Upper lobe of right lung (tissue), 1 donor: ENCODE data around the gene AMIGO1. TPM values are rescaled to one million over a fixed set of nuclear protein-coding genes. Genes with fewer than 3 reads are reported as not detected.

Experiments
- ATAC-seq: fragments of 200-7000 bp; cut with Tn5 transposase; one replicate; pipeline ENCODE4 v1.9.1; 2020; ENCODE audit warnings: mild to moderate bottlenecking, moderate library complexity
- DNase-seq: peaks from one replicate; pipeline ENCODE4 v3.0.0-alpha.2; 2020
- H3K27ac ChIP-seq: fragments of 200-600 bp; one replicate; pipeline ENCODE4 v1.8.0; 2022
- H3K27me3 ChIP-seq: fragments of 200-600 bp; one replicate; pipeline ENCODE4 v1.8.0; 2022; ENCODE audit warnings: mild to moderate bottlenecking
- H3K36me3 ChIP-seq: fragments of 200-600 bp; one replicate; pipeline ENCODE4 v1.8.0; 2022
- H3K4me1 ChIP-seq: fragments of 200-600 bp; one replicate; pipeline ENCODE4 v1.8.0; 2022
- H3K4me3 ChIP-seq: fragments of 200-600 bp; one replicate; pipeline ENCODE4 v1.8.0; 2022; ENCODE audit warnings: mild to moderate bottlenecking
- H3K9me3 ChIP-seq: fragments of 200-600 bp; one replicate; pipeline ENCODE4 v1.8.0; 2022
- intact Hi-C: fragments of 100-400 bp; cut with DNase I; formaldehyde crosslinking; loops from one replicate; pipeline ENCODE4 v1.11.0; 2022
- total RNA-seq: library from RNA; stranded (reverse); fragmentation: NEBNext Ultra II Directional; extraction: Animal tissue kit (Norgen Biotek cat#: 25700); gene quantifications from one replicate; pipeline ENCODE4 v1.2.1, GENCODE V29; 2021
- TF ChIP-seq, protein P1 (sequence below): fragments of 200-600 bp; IDR thresholded peaks from one replicate; pipeline ENCODE4 v1.8.0; 2022; ENCODE audit warnings: antibody characterized with exemption
- donor health status: DM: no; HTN: yes; CAD: no; lungs with severe emphysema.

Gene AMIGO1
- total RNA-seq, 1 donor from 2014 or later, result 13.3 TPM

DNA sequence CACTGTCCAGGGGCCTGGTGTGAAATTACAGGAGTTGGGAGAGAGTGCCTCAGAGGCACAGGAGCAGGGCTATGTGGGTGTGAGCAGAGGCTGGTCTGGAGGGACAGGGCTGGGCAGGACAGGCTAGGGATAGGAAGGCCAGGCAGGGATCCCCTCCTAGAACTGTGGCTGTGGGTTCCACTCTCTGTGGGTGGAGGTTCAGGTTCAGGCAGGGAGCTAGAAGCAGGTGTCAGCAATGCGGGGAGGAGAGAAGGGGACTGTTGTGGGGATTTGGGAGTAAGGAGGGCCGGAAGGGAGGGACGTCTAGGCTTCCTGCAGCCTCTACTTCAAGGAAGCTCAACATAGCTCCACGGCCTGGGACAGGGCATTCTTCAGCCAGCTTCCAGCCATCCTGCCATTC is 21.9 kb upstream of the AMIGO1 start:
- Histone ChIP-seq H3K36me3 (no peaks in the 10 kb centered on the region), H3K4me3 (no peak overlapping the region), H3K27me3 (no peaks in the 10 kb centered on the region), H3K9me3 (no peaks in the 10 kb centered on the region), H3K27ac (no peak overlapping the region), H3K4me1 (peaks cover 10% of the 10 kb centered on the region)
- TF ChIP-seq, protein P1, sequence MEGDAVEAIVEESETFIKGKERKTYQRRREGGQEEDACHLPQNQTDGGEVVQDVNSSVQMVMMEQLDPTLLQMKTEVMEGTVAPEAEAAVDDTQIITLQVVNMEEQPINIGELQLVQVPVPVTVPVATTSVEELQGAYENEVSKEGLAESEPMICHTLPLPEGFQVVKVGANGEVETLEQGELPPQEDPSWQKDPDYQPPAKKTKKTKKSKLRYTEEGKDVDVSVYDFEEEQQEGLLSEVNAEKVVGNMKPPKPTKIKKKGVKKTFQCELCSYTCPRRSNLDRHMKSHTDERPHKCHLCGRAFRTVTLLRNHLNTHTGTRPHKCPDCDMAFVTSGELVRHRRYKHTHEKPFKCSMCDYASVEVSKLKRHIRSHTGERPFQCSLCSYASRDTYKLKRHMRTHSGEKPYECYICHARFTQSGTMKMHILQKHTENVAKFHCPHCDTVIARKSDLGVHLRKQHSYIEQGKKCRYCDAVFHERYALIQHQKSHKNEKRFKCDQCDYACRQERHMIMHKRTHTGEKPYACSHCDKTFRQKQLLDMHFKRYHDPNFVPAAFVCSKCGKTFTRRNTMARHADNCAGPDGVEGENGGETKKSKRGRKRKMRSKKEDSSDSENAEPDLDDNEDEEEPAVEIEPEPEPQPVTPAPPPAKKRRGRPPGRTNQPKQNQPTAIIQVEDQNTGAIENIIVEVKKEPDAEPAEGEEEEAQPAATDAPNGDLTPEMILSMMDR, result no peak
- DNase-seq (no peak), ATAC-seq (no peak)
- intact Hi-C loops, result loop anchor here (5.0 kb wide), 1 partner anchor 39 kb away; the partner anchor contains the start of gene CYB561D1

DNA sequence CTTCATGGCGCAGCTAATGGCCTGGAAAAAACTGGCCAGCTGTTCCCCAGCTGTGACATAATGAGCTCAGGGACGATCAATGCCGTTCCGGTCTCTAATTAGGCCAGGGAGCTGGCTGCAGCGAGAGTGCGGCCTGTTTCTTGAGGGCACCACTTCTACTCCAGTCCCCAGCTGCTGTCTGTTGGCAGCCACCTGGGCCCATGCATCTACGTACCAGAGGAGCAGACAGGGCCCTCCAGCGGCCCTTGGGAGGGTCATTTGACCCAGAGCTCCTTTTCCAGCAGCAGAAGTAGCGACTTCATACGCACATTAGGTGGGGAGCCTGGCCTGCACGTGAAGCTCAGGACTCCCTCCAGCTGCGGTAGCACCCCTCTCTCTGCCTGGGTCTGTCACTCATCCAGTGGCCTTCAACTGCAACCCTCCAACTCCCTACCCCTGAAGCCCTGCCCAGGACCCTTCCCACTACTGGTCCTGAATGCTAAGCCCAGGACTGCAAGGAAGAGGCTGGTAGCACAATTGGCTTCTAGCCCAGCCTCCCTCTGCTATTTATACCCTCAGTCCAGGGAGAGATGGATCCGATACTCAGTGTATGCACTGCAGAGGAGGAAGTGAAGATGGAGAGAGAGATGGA is 21.0 kb upstream of the AMIGO1 start:
- H3K9me3 ChIP-seq, result no peaks in the 10 kb centered on the region
- no peak overlapping the region for H3K4me3 ChIP-seq
- intact Hi-C loops, result loop anchor here (5.0 kb wide), 1 partner anchor 38 kb away; the partner anchor contains the start of gene CYB561D1
- no peaks in the 10 kb centered on the region for H3K36me3 ChIP-seq
- DNase-seq (no peak), ATAC-seq (no peak)
- peaks cover 10% of the 10 kb centered on the region for H3K4me1 ChIP-seq
- no peaks in the 10 kb centered on the region for H3K27me3 ChIP-seq
- peak overlapping the region; percentile 24 for H3K27ac ChIP-seq
- TF ChIP-seq, protein P1, result no peak

DNA sequence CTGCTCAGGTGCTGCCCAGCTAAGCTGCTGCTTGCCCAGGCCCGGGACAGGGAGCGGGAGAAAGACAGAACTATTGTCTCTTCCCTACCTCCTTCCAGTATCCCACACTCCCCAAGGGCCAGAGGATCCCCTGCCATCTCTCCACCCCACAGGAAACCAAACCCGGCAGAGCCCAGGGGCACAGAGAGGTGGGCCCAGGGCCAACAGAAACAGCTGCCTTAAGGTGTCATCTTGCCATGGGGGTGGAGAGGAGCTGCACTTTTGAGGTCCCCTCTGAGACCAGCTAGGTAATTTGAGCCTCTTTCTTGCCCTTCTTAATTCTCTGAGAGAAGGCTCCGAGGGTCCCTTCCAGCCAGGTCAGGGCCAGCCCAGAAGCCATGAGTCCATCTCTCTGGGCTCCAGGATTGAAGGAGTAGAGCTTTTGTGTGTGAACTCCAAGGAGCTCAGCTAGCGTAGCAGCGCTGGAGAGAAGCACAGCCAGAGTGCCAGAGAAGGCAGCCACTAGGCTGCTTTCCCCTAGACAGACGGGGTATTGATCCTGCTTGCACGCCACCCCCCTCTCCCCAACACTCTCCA is 20.4 kb upstream of the AMIGO1 start:
- TF ChIP-seq, protein P1, result no peak
- no peaks in the 10 kb centered on the region for H3K36me3 ChIP-seq
- H3K4me1 ChIP-seq, result peaks cover 10% of the 10 kb centered on the region
- no peak for ATAC-seq
- H3K4me3 ChIP-seq, result no peak overlapping the region
- H3K9me3 ChIP-seq, result no peaks in the 10 kb centered on the region
- intact Hi-C loops, result loop anchor here (5.0 kb wide), 1 partner anchor 38 kb away; the partner anchor contains the start of gene CYB561D1
- no peaks in the 10 kb centered on the region for H3K27me3 ChIP-seq
- peak overlapping the region; percentile 24 for H3K27ac ChIP-seq
- DNase-seq, result no peak

DNA sequence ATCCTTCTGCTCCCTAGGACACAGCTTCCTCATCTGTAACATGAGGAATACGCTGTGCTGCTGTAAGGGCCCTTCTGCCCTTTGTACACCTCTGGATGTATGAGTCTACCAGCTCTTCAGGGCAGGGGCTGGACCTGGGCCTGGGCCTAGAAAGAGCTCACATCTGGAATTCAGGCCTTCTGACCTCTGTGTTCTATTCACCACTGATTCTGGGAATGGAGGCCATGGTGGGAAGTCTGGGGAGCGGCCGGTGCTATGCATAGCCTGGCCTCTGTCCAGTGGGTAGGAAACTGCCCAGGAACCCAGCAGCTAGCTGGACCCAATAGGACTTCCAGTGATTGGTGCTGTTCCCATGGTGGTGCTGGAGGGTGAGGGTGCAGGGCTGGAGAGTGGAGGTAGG is 19.2 kb upstream of the AMIGO1 start:
- TF ChIP-seq, protein P1, result no peak
- intact Hi-C loops, result no loop called here
- DNase-seq (no peak), ATAC-seq (no peak)
- no peaks in the 10 kb centered on the region for H3K36me3 ChIP-seq
- H3K4me3 ChIP-seq, result no peak overlapping the region
- no peak overlapping the region for H3K27ac ChIP-seq
- H3K9me3 ChIP-seq, result no peaks in the 10 kb centered on the region
- H3K27me3 ChIP-seq, result no peaks in the 10 kb centered on the region
- peaks cover 10% of the 10 kb centered on the region for H3K4me1 ChIP-seq

DNA sequence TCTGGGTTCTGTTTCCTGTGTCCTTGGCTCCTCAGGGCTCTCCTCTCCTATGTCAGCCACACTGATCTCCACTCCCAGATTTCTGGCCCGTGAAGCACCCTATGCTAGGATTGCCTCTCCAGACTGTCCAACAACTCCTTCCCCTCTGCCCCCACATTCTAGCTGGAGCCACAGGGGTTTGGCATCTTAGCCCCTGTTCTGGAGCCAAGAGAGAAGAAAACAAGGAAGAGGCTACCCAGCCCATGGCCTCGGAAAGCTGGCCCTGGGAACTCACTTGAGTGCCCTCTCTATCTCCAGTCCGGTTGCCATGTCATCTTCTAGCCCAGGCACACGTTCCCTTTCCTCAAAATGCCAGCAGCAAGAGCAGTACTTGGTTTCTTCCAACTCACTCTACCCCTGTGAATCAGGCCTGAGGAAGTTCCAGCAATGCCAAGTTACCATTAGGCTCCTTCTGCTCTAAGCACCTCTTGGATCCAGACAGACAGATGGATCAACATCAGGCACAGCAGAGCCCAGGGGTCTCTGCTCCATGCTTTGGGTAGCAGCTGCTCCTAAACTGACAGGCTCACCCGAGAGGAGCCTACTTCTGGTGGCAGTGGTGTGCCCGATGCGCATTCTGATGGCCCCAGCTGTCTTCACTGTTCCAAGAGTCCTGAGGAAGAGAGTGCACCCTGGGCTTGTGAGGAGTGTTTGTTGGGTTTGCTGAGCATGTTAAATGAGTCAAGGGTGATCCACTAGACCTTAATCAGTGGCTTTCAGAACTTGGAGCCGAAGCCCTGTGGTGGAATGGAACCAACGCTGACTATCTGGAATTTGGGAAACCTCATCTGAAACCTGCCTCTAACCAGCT is 18.5 kb upstream of the AMIGO1 start:
- H3K4me1 ChIP-seq, result peaks cover 10% of the 10 kb centered on the region
- H3K4me3 ChIP-seq, result no peak overlapping the region
- ATAC-seq (no peak), DNase-seq (no peak)
- H3K27me3 ChIP-seq, result no peaks in the 10 kb centered on the region
- intact Hi-C loops, result no loop called here
- TF ChIP-seq, protein P1, result no peak
- H3K36me3 ChIP-seq, result no peaks in the 10 kb centered on the region
- no peaks in the 10 kb centered on the region for H3K9me3 ChIP-seq
- no peak overlapping the region for H3K27ac ChIP-seq
